Gastrocnemius medialis (tissue), 4 donors: Measurements from ENCODE around the gene PTK7. TPM values are rescaled to one million over a fixed set of nuclear protein-coding genes. Genes with fewer than 3 reads are reported as not detected.
"Not testable (repeated sequence)": the region's sequence is repeated elsewhere in the genome, so short reads cannot be mapped to it uniquely, and the experiment has no call there.

Experiments
- ATAC-seq, 2 donors: fragments of 150-250 bp; one replicate each; pipeline ENCODE4 v1.9.1; 2016
- DNase-seq, 2 donors: peaks; one replicate each; pipeline ENCODE4 v3.0.0-alpha.2; 2019
- H3K27ac ChIP-seq, 4 donors: fragments of 200-600 bp; sonication (generic); 1 replicate in 1 of 4; 2 replicates in 3 of 4; pipeline ENCODE4 v1.5.1; 2016 to 2018; ENCODE audit warnings: mild to moderate bottlenecking in 2 of 4, moderate library complexity in 1 of 4
- H3K27me3 ChIP-seq, 3 donors: fragments of 200-600 bp; sonication (generic) in 2 of 3; 1 replicate in 1 of 3; 2 replicates in 2 of 3; pipeline versions ENCODE4 v1.5.1 to v1.6.0; 2016 to 2019; ENCODE audit warnings: mild to moderate bottlenecking in 1 of 3, moderate library complexity in 1 of 3
- H3K36me3 ChIP-seq, 2 donors: fragments of 200-600 bp; sonication (generic) in 1 of 2; one replicate each; pipeline ENCODE4 v1.5.1; 2017 to 2018
- H3K4me1 ChIP-seq, 2 donors: fragments of 200-600 bp; sonication (generic) in 1 of 2; one replicate each; pipeline ENCODE4 v1.5.1; 2016 to 2017; ENCODE audit warnings: mild to moderate bottlenecking in 2 of 2
- H3K4me3 ChIP-seq, 4 donors: fragments of 200-600 bp; sonication (generic) in 3 of 4; 1 replicate in 1 of 4; 2 replicates in 3 of 4; pipeline ENCODE4 v1.5.1; 2016 to 2019; ENCODE audit warnings: mild to moderate bottlenecking in 2 of 4
- H3K9me3 ChIP-seq, 3 donors: fragments of 200-600 bp; sonication (generic) in 2 of 3; 1 replicate in 1 of 3; 2 replicates in 2 of 3; pipeline ENCODE4 v1.5.1; 2016 to 2019
- CTCF ChIP-seq, 5 experiments: fragments of 450-650 bp in 3 of 5; fragments of 200-600 bp in 2 of 5; sonication (generic) in 2 of 5; IDR thresholded peaks in 4 of 5; conservative IDR thresholded peaks in 1 of 5; 1 replicate in 4 of 5; 2 replicates in 1 of 5; pipeline ENCODE4 v1.5.1; 2016 to 2019; ENCODE audit warnings: antibody characterized with exemption in 5 of 5, mild to moderate bottlenecking in 3 of 5, moderate library complexity in 3 of 5
- POLR2A ChIP-seq, 2 donors: fragments of 450-650 bp; IDR thresholded peaks; one replicate each; pipeline ENCODE4 v1.6.1; 2017; ENCODE audit warnings: antibody characterized with exemption in 2 of 2, mild to moderate bottlenecking in 2 of 2, moderate library complexity in 2 of 2
- in situ Hi-C, 4 donors: fragments of 200-750 bp; cut with MboI; loops; one replicate each; pipeline versions ENCODE4 v1.15.0 to v1.8.0; 2017; ENCODE audit warnings: low sequenced_read_pairs in 4 of 4
- intact Hi-C: fragments of 100-400 bp; cut with DNase I; formaldehyde crosslinking; loops from one replicate; pipeline ENCODE4 v1.15.1; 2023; ENCODE audit warnings: low total_unique reads
- total RNA-seq, 4 donors: library from RNA; depleted of rRNA; stranded (reverse); fragments of >200 nt; gene quantifications; one replicate each; pipeline versions ENCODE4 v1.1.0 to v1.2.3, GENCODE V29; 2016

The PTK7 gene
- total RNA-seq, 4 donors from 2014 or later = 0.15 to 0.64 (median 0.24) TPM

GRCh38 chr6:43078691-43079090, 2.6 kb downstream of the PTK7 start:
- H3K36me3 ChIP-seq = peaks cover 0 to 8% of the 10 kb centered on the region in 2 donors
- H3K27me3 ChIP-seq = peaks cover 9 to 17% (median 13%) of the 10 kb centered on the region in 3 donors
- no peaks in the 10 kb centered on the region for H3K9me3 ChIP-seq
- DNase-seq (no peak), ATAC-seq (no peak)
- no peak overlapping the region for H3K4me3 ChIP-seq
- in situ Hi-C loops = no loop called here
- TF ChIP-seq CTCF (IDR thresholded peaks at IDR 0.05 in 4 of 5, conservative IDR thresholded peaks at IDR 0.05 in 1 of 5) = no peak
- no peak for TF ChIP-seq POLR2A (IDR thresholded peaks at IDR 0.05)
- no peak overlapping the region for H3K27ac ChIP-seq
- intact Hi-C loops = no loop called here
- H3K4me1 ChIP-seq = peaks cover 0 to 9% of the 10 kb centered on the region in 2 donors

- Histone ChIP-seq H3K27ac (no peak overlapping the region), H3K9me3 (no peaks in the 10 kb centered on the region), H3K27me3 (peaks cover 9 to 17% (median 13%) of the 10 kb centered on the region in 3 donors), H3K4me3 (no peak overlapping the region), H3K4me1 (peaks cover 0 to 9% of the 10 kb centered on the region in 2 donors), H3K36me3 (no peaks in the 10 kb centered on the region)
- in situ Hi-C loops (no loop called here), intact Hi-C loops (no loop called here)
- no peak for TF ChIP-seq CTCF (IDR thresholded peaks at IDR 0.05 in 4 of 5, conservative IDR thresholded peaks at IDR 0.05 in 1 of 5)
- TF ChIP-seq POLR2A (IDR thresholded peaks at IDR 0.05) = no peak
- DNase-seq (no peak), ATAC-seq (no peak)
These were observed 4.9 kb downstream of the PTK7 start for GRCh38 chr6:43081043-43081442.

GRCh38 chr6:43081922-43082321, 5.8 kb downstream of the PTK7 start:
- DNase-seq, H3K9me3 ChIP-seq, H3K27ac ChIP-seq, intact Hi-C loops, in situ Hi-C loops, H3K36me3 ChIP-seq, ATAC-seq, H3K4me3 ChIP-seq, H3K4me1 ChIP-seq: not testable (repeated sequence)
- H3K27me3 ChIP-seq = peaks cover 4 to 10% (median 6%) of the 10 kb centered on the region in 3 donors

GRCh38 chr6:43082806-43083655, 6.9 kb downstream of the PTK7 start:
- no peak for DNase-seq
- H3K9me3 ChIP-seq = no peaks in the 10 kb centered on the region
- H3K27me3 ChIP-seq = no peaks in the 10 kb centered on the region
- intact Hi-C loops (no loop called here), in situ Hi-C loops (no loop called here)
- H3K27ac ChIP-seq = no peak overlapping the region
- H3K4me1 ChIP-seq = no peaks in the 10 kb centered on the region
- no peak overlapping the region for H3K4me3 ChIP-seq
- no peak for ATAC-seq
- H3K36me3 ChIP-seq = no peaks in the 10 kb centered on the region
- TF ChIP-seq CTCF (IDR thresholded peaks at IDR 0.05 in 4 of 5, conservative IDR thresholded peaks at IDR 0.05 in 1 of 5) (no peak), POLR2A (IDR thresholded peaks at IDR 0.05) (no peak)

- no peaks in the 10 kb centered on the region for H3K9me3 ChIP-seq
- no peak overlapping the region for H3K4me3 ChIP-seq
- no peak overlapping the region for H3K27ac ChIP-seq
- no peaks in the 10 kb centered on the region for H3K36me3 ChIP-seq
- no peak for DNase-seq
- in situ Hi-C loops (no loop called here), intact Hi-C loops (no loop called here)
- H3K4me1 ChIP-seq = no peaks in the 10 kb centered on the region
- TF ChIP-seq CTCF (IDR thresholded peaks at IDR 0.05 in 4 of 5, conservative IDR thresholded peaks at IDR 0.05 in 1 of 5) (no peak), POLR2A (IDR thresholded peaks at IDR 0.05) (no peak)
- no peak for ATAC-seq
- H3K27me3 ChIP-seq = no peaks in the 10 kb centered on the region
These were observed 10.0 kb downstream of the PTK7 start for GRCh38 chr6:43086022-43086658.
